ENCODE results near the gene MPV17L2.

The MPV17L2 gene

GRCh38 chr19:18218159-18218558, 25.1 kb downstream of the MPV17L2 start:
- no peak for DNase-seq

- DNase-seq: no peak
Observed at GRCh38 chr19:18218600-18218999, 25.6 kb downstream of the MPV17L2 start.

DNA sequence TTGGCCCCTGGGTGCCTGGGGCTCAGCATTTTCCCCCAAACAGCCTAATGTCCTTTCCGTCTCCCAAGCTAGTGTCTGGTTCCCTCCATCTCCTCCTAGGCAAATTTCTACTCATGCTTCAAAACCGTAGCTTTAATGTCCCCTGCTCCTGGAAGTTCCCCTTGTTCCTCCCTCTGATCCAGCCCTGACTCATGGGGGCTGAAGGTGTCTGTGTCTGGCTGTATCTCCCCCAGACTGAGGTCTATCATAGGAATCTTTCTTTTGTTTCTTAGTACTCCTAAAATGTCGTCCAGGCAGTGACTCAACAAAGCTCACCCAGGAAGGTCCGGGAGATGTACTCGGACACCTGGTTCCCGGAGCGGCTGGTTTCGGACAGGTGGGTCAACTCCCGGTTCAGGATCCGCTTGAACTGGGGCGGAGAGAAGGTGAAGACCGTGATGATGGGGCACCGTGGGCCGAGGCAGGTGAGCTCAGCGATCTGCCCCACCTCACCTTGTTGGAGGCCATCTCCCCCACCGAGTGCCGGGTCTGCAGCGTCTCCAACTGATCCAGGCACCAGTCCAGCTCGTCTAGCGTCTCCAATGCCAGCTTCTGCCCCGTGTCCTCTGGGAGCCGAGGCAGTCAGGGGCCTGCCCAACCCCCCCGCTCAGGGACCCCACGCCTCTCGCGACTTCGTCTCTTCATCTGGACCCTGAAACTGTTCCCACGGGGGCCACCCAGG, 27.1 kb downstream of the MPV17L2 start:
- no peak for DNase-seq

- no peak for DNase-seq
Observed at GRCh38 chr19:18220632-18221275, 27.7 kb downstream of the MPV17L2 start.

DNA sequence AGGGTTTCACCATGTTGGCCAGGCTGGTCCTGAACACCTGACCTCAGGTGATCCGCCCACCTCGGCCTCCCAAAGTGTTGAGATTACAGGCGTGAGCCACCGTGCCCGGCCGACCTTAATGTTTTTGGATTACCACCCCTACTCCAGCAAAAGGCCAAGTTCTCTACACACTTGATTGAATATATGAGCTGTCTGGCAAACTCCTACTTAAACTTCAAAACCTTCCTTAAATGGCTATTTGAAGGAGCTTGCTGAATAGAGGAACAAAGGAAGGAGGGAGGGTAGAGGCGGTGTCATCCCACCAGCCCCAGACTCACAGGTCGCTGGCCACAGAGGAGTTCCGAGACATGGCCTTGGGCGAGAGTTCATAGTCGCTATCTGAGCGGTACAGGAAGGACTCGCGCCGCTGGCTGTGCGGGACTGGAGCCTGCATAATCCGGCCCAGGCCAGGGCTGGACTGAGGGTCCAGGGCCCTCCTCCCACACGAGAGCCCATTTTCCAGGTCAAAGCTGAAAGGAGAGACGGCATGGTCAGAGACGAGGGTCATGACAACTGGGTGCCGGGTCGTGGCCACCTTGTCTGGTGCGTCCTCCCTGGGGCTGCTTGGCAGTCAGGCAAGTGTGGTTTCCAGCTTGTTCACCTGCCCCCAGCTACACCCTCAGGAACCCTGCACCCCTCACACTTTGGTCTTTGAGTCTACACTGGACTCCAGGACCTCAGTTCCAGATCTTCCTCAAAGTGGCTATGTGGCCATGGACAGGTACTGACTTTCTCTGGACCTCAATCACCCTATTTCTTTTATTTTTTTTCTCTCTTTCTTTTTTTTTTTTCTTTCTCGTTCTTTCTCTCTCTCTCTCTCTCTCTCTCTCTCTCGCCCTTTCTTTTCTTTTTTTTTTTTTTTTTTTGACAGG, 29.1 kb downstream of the MPV17L2 start:
- no peak for DNase-seq

GRCh38 chr19:18223860-18224524, 31.0 kb downstream of the MPV17L2 start:
- peak; percentile 33 for DNase-seq

DNA sequence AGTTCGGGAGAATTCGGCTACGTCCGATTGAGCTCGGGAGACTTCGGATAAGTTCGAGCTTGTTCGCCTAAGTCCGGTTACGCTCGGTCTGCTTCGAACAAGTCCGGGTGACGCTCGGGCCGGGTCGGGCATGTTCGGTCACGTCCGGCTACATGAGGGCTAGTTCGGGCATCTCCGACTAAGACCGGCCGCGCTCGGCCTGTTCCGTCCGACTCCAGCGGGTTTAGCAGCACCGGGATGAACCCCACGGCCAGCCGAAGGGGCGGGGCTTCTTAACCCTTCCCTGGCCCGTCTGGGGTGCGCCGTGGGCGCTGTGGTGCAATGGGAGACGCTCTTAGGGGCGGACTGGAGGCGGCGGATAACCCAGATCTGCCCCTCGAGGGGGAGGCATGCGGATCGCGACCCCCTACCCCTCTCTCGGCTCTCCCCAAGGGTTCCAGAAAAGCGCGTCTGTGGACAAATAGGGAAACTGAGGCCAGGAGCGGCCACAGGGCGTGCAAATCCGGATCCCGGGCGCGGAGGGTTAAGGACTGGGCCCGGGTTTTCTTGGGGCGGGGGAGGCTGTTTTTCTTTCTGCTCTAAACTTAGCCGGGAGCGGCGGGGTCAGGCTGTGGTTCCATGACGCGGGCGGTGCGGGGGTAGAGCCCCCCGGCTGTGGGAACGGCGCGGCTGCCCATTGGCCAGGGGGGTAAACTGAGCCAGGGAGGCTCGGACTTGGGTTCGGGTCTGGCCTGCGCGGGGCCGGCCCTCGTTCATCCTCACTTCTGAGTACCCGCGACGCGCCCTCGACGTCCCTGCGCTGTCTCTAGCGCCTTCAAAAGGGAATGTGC, 31.7 kb downstream of the MPV17L2 start:
- DNase-seq: peak; percentile 85

GRCh38 chr19:18225355-18225701, 32.3 kb downstream of the MPV17L2 start:
- DNase-seq: no peak

GRCh38 chr19:18225702-18226468, 32.9 kb downstream of the MPV17L2 start, which contains the start of gene PDE4C:
TSS of gene PDE4C (minus strand) at chr19:18226438. CDS start at chr19:18226415, 23 bp downstream.
- DNase-seq: peak; percentile 59

DNA sequence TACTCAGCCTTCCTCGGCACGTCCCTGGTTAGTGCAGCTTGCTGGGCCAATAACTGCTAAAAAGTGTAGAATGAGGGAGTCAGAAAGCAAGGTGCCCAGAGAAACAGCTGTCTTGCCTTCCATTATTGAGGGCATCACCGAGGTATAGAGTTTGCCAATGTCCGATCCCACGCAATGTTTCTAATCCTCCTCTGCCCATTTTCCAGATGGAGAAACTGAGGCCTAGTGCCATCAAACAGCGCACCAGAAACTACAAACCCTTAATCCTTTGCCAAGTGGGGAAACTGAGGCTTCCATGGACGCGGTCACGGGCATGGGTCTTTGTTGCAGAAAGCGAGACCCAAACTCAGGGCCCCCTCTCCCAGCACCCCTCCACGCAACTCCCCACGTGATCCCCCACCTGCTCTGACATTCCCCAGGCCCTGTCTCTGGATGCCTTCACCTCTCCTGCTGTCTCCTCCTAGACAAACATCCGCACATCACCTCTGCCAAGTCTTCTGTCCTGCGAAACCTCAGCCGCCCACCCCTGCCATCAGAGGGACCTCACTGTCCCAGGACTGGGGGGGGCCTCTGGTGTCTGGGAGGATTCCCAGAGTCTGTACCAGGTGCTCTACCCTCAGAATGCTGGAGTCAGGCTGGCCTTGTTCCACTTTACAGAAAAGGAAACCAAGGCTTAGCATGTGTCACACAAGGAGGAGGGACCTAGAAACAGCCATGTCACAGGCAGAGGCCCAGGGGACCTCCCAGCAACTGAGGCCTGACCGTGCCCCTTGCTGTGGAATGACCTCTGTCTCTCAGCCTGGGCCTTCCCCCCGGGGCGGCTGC, 34.1 kb downstream of the MPV17L2 start:
- no peak for DNase-seq

DNA sequence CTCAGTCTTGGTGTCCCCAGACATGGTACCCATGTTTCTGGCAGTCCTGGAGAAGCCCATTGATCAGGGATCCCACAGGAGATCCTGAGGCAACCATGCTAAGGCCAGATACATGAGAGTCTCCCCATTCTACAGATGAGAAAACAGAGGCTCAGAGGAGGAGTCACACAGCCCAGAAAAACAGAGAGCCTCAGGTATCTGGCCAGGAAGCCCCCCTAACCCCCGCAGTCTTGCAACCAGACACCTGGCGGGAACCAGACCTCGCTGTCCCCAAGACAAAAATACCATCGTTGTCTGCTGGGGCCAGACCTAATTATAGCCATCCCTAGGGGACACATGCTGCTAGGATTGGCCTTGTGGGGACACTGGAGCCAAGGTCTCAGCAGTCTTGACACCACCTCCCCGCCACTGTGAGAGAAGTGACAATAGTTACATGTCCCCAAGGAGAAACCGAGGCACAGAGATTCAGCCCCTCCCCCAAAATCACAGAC, 34.8 kb downstream of the MPV17L2 start:
- DNase-seq: no peak

DNA sequence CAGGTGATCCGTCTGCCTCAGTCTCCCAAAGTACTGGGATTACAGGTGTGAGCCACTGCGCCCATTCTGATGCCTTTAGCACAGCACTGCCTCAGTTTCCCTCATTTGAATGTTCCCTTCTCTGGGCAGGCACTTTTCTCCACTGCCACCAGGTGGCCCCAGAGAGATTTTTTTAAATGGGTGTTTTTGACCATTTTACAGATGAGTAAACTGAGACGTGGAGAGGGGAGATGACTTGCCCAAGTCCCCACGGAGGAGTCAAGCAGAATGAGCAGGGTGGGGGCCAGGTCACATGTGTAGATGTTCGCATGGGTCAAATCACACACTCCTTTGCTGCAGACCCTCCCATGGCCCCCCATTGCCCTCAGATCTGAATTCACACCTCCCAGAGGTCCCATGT, 36.5 kb downstream of the MPV17L2 start:
- DNase-seq: no peak

DNA sequence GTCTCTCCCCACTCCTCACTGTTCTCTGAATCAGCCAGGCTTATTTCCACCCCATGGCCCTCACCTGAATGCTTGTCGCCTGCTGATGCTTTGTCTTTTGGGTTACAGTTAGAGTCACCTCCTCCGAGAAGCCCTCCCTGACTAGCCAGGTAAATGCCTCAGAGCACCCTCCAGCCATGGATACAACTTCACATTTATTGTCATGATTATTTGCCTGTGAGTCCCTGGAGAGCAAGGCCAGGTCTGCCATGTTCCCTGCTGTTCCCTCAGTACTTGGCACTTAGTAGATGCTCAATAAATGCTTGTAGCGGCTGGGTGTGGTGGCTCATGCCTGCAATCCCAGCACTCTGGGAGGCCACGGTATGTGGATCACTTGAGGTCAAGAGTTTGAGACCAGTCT, 36.9 kb downstream of the MPV17L2 start:
- no peak for DNase-seq

DNA sequence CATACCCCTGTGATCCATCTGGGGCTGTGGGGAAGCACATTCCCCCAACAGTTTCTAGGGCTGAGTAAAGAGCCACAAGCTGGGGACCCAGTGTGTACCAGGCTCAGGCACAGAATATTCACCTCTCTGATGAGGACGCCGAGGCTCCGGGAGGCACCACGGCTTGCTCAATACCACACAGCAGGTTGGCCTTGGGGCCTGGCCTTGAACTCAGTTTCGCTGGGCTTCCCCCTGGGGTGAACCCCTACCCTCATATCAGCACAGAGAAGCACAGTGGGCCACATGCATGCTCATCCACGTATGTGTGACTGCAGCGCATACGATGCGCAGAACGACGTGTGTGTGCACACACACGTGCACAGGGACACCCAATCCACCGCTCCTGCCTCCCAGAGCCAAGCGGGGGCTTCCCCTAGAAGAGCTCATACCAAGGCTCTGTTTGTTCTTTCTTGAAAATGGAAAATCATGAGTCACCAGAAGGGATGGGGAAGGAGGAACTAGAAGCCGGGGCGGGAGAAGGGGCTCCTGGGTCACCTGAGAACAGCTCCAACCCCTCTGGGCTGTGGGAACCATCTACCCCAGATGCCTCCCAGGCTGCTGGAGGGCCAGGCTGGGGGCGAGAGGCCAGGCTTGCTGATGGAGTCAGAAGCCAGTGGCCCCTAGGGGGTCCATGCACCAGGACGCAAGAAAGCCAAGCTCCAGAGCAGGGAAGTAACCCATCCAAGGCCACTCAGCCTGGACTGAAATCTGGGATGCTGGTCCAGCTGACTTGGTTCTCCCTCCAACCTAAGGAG, 38.1 kb downstream of the MPV17L2 start:
- no peak for DNase-seq

GRCh38 chr19:18231775-18232174, 38.8 kb downstream of the MPV17L2 start:
- DNase-seq: no peak

GRCh38 chr19:18232540-18233223, 39.7 kb downstream of the MPV17L2 start:
- DNase-seq: peak; percentile 76

DNA sequence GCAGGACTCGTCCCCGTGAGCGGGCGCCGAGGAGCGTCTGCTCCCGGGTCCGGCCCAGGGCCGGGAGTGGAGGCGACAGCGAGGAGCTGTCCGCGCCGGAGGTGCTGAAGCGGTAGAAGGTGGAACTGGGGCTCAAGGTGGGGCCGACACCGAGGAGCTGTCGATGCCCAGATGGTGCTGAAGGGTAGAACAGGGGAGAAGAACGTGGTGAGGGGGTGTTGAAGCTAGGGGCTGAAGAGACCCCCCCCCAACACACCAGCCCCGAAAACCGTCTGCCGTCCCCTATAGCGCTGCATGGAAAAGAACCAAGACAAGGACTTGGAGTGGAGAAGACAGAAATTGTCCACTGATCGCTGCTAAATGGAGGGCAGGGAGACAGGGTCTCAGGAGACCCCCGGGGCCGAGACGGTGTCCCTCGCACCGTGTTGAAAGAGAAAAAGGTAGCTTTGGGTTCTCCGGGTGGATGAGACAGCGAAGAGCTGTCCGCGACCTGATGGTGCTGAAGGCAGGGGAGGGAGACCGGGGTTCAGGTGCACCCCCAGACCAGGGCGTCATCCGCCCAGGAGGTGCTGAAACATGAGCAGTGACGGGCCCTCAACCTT, 40.3 kb downstream of the MPV17L2 start:
- DNase-seq: no peak

DNA sequence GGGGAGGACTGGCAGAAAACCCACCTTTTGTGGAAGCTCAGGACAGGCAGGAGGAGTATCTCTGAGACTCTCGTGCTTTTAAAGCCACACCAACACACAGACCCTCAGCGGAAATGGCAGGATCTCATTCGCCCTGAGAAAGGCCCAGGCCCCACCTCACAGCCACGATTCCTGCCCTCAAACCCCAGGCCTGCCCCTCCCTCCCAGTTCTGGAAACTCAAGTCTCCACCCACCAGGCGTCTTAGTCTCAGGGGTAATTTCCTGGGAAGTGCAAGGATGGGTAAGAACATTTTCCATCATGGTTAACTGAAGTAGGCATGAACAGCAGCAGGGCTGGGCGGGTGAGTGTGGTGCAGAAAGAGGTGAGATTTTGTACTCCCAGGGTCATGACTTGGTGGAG, 41.2 kb downstream of the MPV17L2 start:
- no peak for DNase-seq
